Measurements from ENCODE around the gene TBL1X. TPM values are rescaled to one million over a fixed set of nuclear protein-coding genes. Genes with fewer than 3 reads are reported as not detected.

The TBL1X gene
- total and polyA plus RNA-seq, 10 of the 15 experiments (the other 5 are each of a cell fraction or from before 2014, with no cell fraction given) = 4.4 to 26.3 (median 10.6) TPM

DNA sequence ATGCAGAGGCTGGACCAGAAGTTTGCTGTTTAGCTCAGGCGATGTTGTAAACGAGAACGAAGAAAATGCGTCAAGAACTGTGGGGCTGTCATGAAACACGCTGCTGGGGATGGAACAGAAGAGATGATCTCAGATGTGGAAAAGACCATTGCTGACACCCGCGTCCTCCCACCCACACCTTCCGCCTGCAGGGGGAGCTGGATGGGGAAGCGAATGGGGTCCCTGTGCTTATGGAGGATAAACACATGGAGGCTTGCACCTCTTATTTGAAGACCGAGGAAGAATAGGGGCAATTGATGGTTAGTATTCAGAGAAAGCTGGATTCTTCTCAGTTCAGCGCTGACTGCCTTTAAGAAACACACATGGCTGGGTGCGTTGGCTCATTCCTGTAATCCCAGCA lies 236.9 kb downstream of the TBL1X start:
- no TSS peak for BruUV-seq (replicated peaks)
- H3K36me3 ChIP-seq (ENCODE audit: control insufficient read depth in 2 of 2, insufficient read depth in 2 of 2, low read length in 1 of 2) = no peaks in the 10 kb centered on the region
- no peak overlapping the region for H3K4me3 ChIP-seq
- in situ Hi-C loops (cut with MboI) = loop anchor here (10.0 to 25.0 kb wide), 2 partner anchors 347 to 1714 kb away; no protein-coding TSS in a partner anchor
- H3K4me2 ChIP-seq (ENCODE audit: control insufficient read depth, insufficient read depth) = no peak overlapping the region
- H3K27me3 ChIP-seq (replicated peaks in 1 of 2; ENCODE audit: control insufficient read depth in 2 of 2, insufficient read depth in 2 of 2, low read length in 1 of 2) = no peaks in the 10 kb centered on the region
- RAD21 ChIA-PET (ENCODE audit: unreplicated experiment) = interaction anchor here (0.6 kb wide), 1 partner anchor 962 kb away, joined by 3 read pairs; no protein-coding TSS in a partner anchor
- WGBS (ENCODE audit: insufficient coverage, insufficient replicate concordance, low lambda C conversion rate, missing lambda C conversion rate) = 79% methylated on average over 12 of the region's 12 CpGs
- H3K4me1 ChIP-seq (ENCODE audit: control insufficient read depth, insufficient read depth, low read length) = no peaks in the 10 kb centered on the region
- intact Hi-C loops (cut with micrococcal nuclease; ENCODE audit: unreplicated experiment) = no loop called here
- no peaks in the 10 kb centered on the region for H3K79me2 ChIP-seq (ENCODE audit: control insufficient read depth, insufficient read depth, low read length)
- H2AFZ ChIP-seq (ENCODE audit: control insufficient read depth, low read depth, low read length) = no peak overlapping the region
- no peak overlapping the region for H3K27ac ChIP-seq (ENCODE audit: control insufficient read depth, insufficient read depth)
- no peak for ATAC-seq
- SMC1A ChIA-PET (ENCODE audit: uncharacterized antibody, unreplicated experiment) = interaction anchor here (0.6 to 1.2 kb wide), 2 partner anchors 10 to 286 kb away, joined by 4 read pairs; no protein-coding TSS in a partner anchor
- H3K9ac ChIP-seq (ENCODE audit: control insufficient read depth, insufficient read depth, low read length) = no peak overlapping the region
- TF ChIP-seq SREBF2 (IDR thresholded peaks at IDR 0.05; ENCODE audit: low read length) (no peak), RBBP5 (conservative IDR thresholded peaks at IDR 0.05) (no peak), IKZF2 (IDR thresholded peaks at IDR 0.05) (no peak), DPF2 (IDR thresholded peaks at IDR 0.05) (no peak), EED (IDR thresholded peaks at IDR 0.05; ENCODE audit: low read depth) (no peak), CHD2 (IDR thresholded peaks at IDR 0.05; ENCODE audit: borderline replicate concordance, low read depth, low read length) (no peak), CHD4 (IDR thresholded peaks at IDR 0.05) (no peak), BACH1 (IDR thresholded peaks at IDR 0.05; ENCODE audit: borderline replicate concordance) (no peak), BCL11A (IDR thresholded peaks at IDR 0.05; ENCODE audit: low read depth, low read length) (no peak), EZH2 (IDR thresholded peaks at IDR 0.05; ENCODE audit: borderline replicate concordance, control insufficient read depth, low read depth, low read length) (no peak), SMC3 (IDR thresholded peaks at IDR 0.05; ENCODE audit: borderline replicate concordance, low read length) (no peak), IRF4 (IDR thresholded peaks at IDR 0.05; ENCODE audit: low read depth, low read length) (no peak), ATF7 (IDR thresholded peaks at IDR 0.05; ENCODE audit: low read depth) (no peak), NFIC (IDR thresholded peaks at IDR 0.05; ENCODE audit: low read depth, low read length) (no peak)
- TF ChIP-seq, protein P1, sequence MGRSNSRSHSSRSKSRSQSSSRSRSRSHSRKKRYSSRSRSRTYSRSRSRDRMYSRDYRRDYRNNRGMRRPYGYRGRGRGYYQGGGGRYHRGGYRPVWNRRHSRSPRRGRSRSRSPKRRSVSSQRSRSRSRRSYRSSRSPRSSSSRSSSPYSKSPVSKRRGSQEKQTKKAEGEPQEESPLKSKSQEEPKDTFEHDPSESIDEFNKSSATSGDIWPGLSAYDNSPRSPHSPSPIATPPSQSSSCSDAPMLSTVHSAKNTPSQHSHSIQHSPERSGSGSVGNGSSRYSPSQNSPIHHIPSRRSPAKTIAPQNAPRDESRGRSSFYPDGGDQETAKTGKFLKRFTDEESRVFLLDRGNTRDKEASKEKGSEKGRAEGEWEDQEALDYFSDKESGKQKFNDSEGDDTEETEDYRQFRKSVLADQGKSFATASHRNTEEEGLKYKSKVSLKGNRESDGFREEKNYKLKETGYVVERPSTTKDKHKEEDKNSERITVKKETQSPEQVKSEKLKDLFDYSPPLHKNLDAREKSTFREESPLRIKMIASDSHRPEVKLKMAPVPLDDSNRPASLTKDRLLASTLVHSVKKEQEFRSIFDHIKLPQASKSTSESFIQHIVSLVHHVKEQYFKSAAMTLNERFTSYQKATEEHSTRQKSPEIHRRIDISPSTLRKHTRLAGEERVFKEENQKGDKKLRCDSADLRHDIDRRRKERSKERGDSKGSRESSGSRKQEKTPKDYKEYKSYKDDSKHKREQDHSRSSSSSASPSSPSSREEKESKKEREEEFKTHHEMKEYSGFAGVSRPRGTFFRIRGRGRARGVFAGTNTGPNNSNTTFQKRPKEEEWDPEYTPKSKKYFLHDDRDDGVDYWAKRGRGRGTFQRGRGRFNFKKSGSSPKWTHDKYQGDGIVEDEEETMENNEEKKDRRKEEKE (IDR thresholded peaks at IDR 0.05) = no peak
- TF ChIP-seq, protein P2, sequence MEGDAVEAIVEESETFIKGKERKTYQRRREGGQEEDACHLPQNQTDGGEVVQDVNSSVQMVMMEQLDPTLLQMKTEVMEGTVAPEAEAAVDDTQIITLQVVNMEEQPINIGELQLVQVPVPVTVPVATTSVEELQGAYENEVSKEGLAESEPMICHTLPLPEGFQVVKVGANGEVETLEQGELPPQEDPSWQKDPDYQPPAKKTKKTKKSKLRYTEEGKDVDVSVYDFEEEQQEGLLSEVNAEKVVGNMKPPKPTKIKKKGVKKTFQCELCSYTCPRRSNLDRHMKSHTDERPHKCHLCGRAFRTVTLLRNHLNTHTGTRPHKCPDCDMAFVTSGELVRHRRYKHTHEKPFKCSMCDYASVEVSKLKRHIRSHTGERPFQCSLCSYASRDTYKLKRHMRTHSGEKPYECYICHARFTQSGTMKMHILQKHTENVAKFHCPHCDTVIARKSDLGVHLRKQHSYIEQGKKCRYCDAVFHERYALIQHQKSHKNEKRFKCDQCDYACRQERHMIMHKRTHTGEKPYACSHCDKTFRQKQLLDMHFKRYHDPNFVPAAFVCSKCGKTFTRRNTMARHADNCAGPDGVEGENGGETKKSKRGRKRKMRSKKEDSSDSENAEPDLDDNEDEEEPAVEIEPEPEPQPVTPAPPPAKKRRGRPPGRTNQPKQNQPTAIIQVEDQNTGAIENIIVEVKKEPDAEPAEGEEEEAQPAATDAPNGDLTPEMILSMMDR (IDR thresholded peaks at IDR 0.05 in 2 of 3, conservative IDR thresholded peaks at IDR 0.05 in 1 of 3; ENCODE audit: control insufficient read depth in 2 of 3, extremely low read depth in 1 of 3, insufficient read depth in 1 of 3, low read depth in 3 of 3, low read length in 3 of 3) = no peak
- TF ChIP-seq, protein P3, sequence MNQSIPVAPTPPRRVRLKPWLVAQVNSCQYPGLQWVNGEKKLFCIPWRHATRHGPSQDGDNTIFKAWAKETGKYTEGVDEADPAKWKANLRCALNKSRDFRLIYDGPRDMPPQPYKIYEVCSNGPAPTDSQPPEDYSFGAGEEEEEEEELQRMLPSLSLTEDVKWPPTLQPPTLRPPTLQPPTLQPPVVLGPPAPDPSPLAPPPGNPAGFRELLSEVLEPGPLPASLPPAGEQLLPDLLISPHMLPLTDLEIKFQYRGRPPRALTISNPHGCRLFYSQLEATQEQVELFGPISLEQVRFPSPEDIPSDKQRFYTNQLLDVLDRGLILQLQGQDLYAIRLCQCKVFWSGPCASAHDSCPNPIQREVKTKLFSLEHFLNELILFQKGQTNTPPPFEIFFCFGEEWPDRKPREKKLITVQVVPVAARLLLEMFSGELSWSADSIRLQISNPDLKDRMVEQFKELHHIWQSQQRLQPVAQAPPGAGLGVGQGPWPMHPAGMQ (IDR thresholded peaks at IDR 0.05; ENCODE audit: borderline replicate concordance) = no peak
- POLR2A ChIA-PET = no interaction called here
- no peak for DNase-seq (ENCODE audit: low read depth, low spot score)
- FAIRE-seq = no peak
- H3K9me3 ChIP-seq (replicated peaks; ENCODE audit: control insufficient read depth, insufficient read depth, low read length) = no peaks in the 10 kb centered on the region; the same call in 2 of the 3 replicates
- CTCF ChIA-PET = no interaction called here
- no peaks in the 10 kb centered on the region for H4K20me1 ChIP-seq (ENCODE audit: control insufficient read depth, insufficient read depth)

Data from GM12878 (cell line).